B cell (primary cell): ENCODE results near the gene EIF3D. TPM values are rescaled to one million over a fixed set of nuclear protein-coding genes. Genes with fewer than 3 reads are reported as not detected.

Experiments used
- ATAC-seq: fragments of 200-7000 bp; cut with Tn5 transposase; one replicate; pipeline ENCODE4 v1.10.0; 2021; ENCODE audit warnings: low read depth, mild to moderate bottlenecking, moderate number of reproducible peaks, moderate library complexity
- CTCF ChIA-PET: fragments of 350-600 bp; sonication (Branson Sonifier 250); formaldehyde crosslinking; loops from one replicate; lab custom pipeline; 2021; ENCODE audit warnings: antibody characterized with exemption, inconsistent platforms; lab: Charles Lee
- POLR2A ChIA-PET: fragments of 350-600 bp; sonication (Branson Sonifier 250); formaldehyde crosslinking; loops from one replicate; lab custom pipeline; 2021; ENCODE audit warnings: antibody characterized with exemption; lab: Charles Lee
- DNase-seq: peaks from one replicate; pipeline ENCODE4 v3.0.0; 2013
- H2AFZ ChIP-seq: 2 replicates; pipeline ENCODE4 v1.6.1; 2012; ENCODE audit warnings: mild to moderate bottlenecking, low read depth, low read length; ENCODE audit not compliant: insufficient read depth, poor library complexity, severe bottlenecking
- H3K27ac ChIP-seq, 2 donors: 1 replicate in 1 of 2; 2 replicates in 1 of 2; pipeline ENCODE4 v1.5.1; 2012 to 2013; ENCODE audit warnings: low read length in 2 of 2, mild to moderate bottlenecking in 2 of 2, moderate library complexity in 1 of 2
- H3K27me3 ChIP-seq, 4 experiments: fragments of 200-600 bp in 1 of 4; sonication (generic) in 1 of 4; replicated peaks in 1 of 4; 1 replicate in 2 of 4; 2 replicates in 2 of 4; pipeline versions ENCODE4 v1.6.1 to v1.7.0; 2013 to 2016; ENCODE audit warnings: low read length in 3 of 4, mild to moderate bottlenecking in 2 of 4, mixed read lengths in 1 of 4, moderate library complexity in 1 of 4; ENCODE audit not compliant: insufficient read depth in 4 of 4, control insufficient read depth in 3 of 4; ENCODE audit errors: control extremely low read depth in 1 of 4
- H3K36me3 ChIP-seq, 2 experiments: replicated peaks in 1 of 2; 1 replicate in 1 of 2; 2 replicates in 1 of 2; pipeline versions ENCODE4 v1.6.1 to v1.7.1; 2013; ENCODE audit warnings: low read length in 1 of 2; ENCODE audit not compliant: insufficient read depth in 2 of 2, control insufficient read depth in 1 of 2; ENCODE audit errors: control extremely low read depth in 1 of 2, extremely low read depth in 1 of 2
- H3K4me1 ChIP-seq, 2 donors: fragments of 200-600 bp in 1 of 2; sonication (generic) in 1 of 2; 1 replicate in 1 of 2; 2 replicates in 1 of 2; pipeline versions ENCODE4 v1.5.1 to v1.6.1; 2013 to 2017; ENCODE audit warnings: low read length in 2 of 2; ENCODE audit not compliant: control insufficient read depth in 2 of 2, insufficient read depth in 2 of 2
- H3K4me2 ChIP-seq: replicated peaks from 2 replicates; pipeline ENCODE3; 2012; ENCODE audit warnings: mild to moderate bottlenecking, low read depth, low read length; ENCODE audit not compliant: poor library complexity, severe bottlenecking
- H3K4me3 ChIP-seq, 5 experiments: fragments of 200-600 bp in 1 of 5; sonication (generic) in 1 of 5; 1 replicate in 3 of 5; 2 replicates in 2 of 5; pipeline versions ENCODE4 v1.5.1 to v1.7.0; 2011 to 2016; ENCODE audit warnings: low read length in 4 of 5, mild to moderate bottlenecking in 4 of 5, low read depth in 2 of 5, control low read depth in 1 of 5, moderate library complexity in 1 of 5; ENCODE audit not compliant: insufficient read depth in 1 of 5; ENCODE audit errors: control extremely low read depth in 1 of 5, extremely low read depth in 1 of 5
- H3K79me2 ChIP-seq: fragments of 200-600 bp; sonication (generic); one replicate; pipeline ENCODE4 v1.6.0; 2016; ENCODE audit warnings: low read length; ENCODE audit not compliant: control insufficient read depth, insufficient read depth
- H3K9ac ChIP-seq: fragments of 200-600 bp; sonication (generic); 2 replicates; pipeline ENCODE4 v1.6.1; 2017; ENCODE audit warnings: mild to moderate bottlenecking, low read length, moderate library complexity
- H3K9me3 ChIP-seq, 3 donors: one replicate each; pipeline versions ENCODE4 v1.6.1 to v1.7.1; 2013; ENCODE audit warnings: low read length in 2 of 3; ENCODE audit not compliant: control insufficient read depth in 2 of 3, insufficient read depth in 1 of 3; ENCODE audit errors: control extremely low read depth in 1 of 3
- H4K20me1 ChIP-seq: 2 replicates; pipeline ENCODE4 v1.6.0; 2012; ENCODE audit warnings: mild to moderate bottlenecking, low read length; ENCODE audit not compliant: insufficient read depth, control insufficient read depth, poor library complexity, severe bottlenecking
- H3K27ac Mint-ChIP-seq: one replicate; pipeline ENCODE4 v1.8.0; 2021; ENCODE audit warnings: mixed read lengths
- H3K27me3 Mint-ChIP-seq: one replicate; pipeline ENCODE4 v1.8.0; 2021; ENCODE audit warnings: mixed read lengths
- H3K4me1 Mint-ChIP-seq: one replicate; pipeline ENCODE4 v1.8.0; 2021; ENCODE audit warnings: mixed read lengths
- H3K4me3 Mint-ChIP-seq: one replicate; pipeline ENCODE4 v1.8.0; 2021; ENCODE audit warnings: mixed read lengths
- H3K9me3 Mint-ChIP-seq: one replicate; pipeline ENCODE4 v1.8.0; 2022; ENCODE audit warnings: mixed read lengths; ENCODE audit not compliant: insufficient read depth
- EZH2 ChIP-seq: IDR thresholded peaks from 2 replicates; pipeline ENCODE4 v1.6.1; 2012; ENCODE audit warnings: borderline replicate concordance, low read depth, mild to moderate bottlenecking, moderate library complexity, low read length; ENCODE audit not compliant: insufficient read depth, poor library complexity, severe bottlenecking
- WGBS: methylation state at CpG from one replicate; pipeline ENCODE4 v1.1.5; 2013; ENCODE audit warnings: missing lambda C conversion rate; ENCODE audit not compliant: insufficient coverage; 5-methylcytosine and 5-hydroxymethylcytosine counted together
- intact Hi-C: fragments of 100-400 bp; cut with micrococcal nuclease; formaldehyde crosslinking; loops from one replicate; pipeline ENCODE4 v1.10.0; 2022
- polyA plus RNA-seq: library from polyadenylated mRNA; depleted of rRNA; stranded (reverse); fragments of >200 nt; gene quantifications from 2 replicates; pipeline ENCODE4 v1.2.3, GENCODE V29; 2012
- total RNA-seq, 2 donors: library from RNA; stranded (reverse); fragments of 120-200 nt in 1 of 2; gene quantifications; 1 replicate in 1 of 2; 2 replicates in 1 of 2; pipeline versions ENCODE4 v1.2.3 to v1.2.4, GENCODE V29; 2013 to 2022
- TF ChIP-seq, protein P1 (sequence below): fragments of 200-600 bp; IDR thresholded peaks from one replicate; pipeline ENCODE4 v1.8.0; 2022; ENCODE audit warnings: antibody characterized with exemption, mild to moderate bottlenecking

EIF3D gene
- total and polyA plus RNA-seq, 2 donors (not counting 1 experiment from before 2014, with no cell fraction given): 274 to 324 TPM

DNA sequence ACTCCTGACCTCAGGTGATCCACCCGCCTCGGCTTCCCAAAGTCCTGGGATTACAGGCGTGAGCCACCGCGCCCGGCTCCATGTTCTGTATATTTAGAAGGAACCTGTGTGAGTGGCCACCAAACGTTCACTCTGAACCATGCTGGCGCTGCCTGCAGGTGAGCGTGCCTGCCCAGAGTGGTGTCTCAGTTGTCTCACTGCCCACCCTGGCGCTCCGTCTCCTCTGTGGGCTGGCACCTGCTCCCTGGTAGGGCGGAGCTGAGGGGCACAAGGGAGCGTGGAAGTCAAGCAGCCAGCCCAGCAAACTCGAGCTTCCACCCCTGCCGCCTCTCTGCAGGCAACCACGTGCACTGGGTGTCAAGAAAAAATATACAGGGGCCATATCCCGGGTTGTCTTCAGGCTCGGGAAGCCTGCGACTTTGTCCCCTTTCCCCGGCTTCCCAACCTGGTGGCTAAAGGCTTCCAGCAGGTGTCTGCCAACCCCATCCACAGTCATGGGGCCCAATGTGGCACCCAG lies 64.2 kb downstream of the EIF3D start:
- Histone ChIP-seq H2AFZ (no peak overlapping the region), H3K27ac (no peak overlapping the region), H3K4me3 (no peak overlapping the region), H4K20me1 (no peaks in the 10 kb centered on the region), H3K79me2 (peaks cover 16% of the 10 kb centered on the region), H3K9me3 (no peaks in the 10 kb centered on the region), H3K36me3 (peaks cover 4 to 13% of the 10 kb centered on the region in 2 experiments), H3K4me1 (peaks cover 3 to 9% of the 10 kb centered on the region in 2 donors), H3K9ac (no peak overlapping the region), H3K4me2 (no peak overlapping the region), H3K27me3 (no peaks in the 10 kb centered on the region)
- Mint-ChIP-seq H3K27me3 (no peaks in the 10 kb centered on the region), H3K27ac (no peak overlapping the region), H3K4me1 (peaks cover 7% of the 10 kb centered on the region), H3K4me3 (no peak overlapping the region), H3K9me3 (no peaks in the 10 kb centered on the region)
- POLR2A ChIA-PET: no interaction called here
- ATAC-seq (no peak), DNase-seq (no peak)
- no peak for TF ChIP-seq EZH2
- TF ChIP-seq, protein P1, sequence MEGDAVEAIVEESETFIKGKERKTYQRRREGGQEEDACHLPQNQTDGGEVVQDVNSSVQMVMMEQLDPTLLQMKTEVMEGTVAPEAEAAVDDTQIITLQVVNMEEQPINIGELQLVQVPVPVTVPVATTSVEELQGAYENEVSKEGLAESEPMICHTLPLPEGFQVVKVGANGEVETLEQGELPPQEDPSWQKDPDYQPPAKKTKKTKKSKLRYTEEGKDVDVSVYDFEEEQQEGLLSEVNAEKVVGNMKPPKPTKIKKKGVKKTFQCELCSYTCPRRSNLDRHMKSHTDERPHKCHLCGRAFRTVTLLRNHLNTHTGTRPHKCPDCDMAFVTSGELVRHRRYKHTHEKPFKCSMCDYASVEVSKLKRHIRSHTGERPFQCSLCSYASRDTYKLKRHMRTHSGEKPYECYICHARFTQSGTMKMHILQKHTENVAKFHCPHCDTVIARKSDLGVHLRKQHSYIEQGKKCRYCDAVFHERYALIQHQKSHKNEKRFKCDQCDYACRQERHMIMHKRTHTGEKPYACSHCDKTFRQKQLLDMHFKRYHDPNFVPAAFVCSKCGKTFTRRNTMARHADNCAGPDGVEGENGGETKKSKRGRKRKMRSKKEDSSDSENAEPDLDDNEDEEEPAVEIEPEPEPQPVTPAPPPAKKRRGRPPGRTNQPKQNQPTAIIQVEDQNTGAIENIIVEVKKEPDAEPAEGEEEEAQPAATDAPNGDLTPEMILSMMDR: no peak
- WGBS: 78% methylated on average over 19 of the region's 20 CpGs
- CTCF ChIA-PET: interaction anchor here (0.7 to 1.2 kb wide), 3 partner anchors 9 to 165 kb away, joined by 3 read pairs; no protein-coding TSS in a partner anchor
- intact Hi-C loops: no loop called here

DNA sequence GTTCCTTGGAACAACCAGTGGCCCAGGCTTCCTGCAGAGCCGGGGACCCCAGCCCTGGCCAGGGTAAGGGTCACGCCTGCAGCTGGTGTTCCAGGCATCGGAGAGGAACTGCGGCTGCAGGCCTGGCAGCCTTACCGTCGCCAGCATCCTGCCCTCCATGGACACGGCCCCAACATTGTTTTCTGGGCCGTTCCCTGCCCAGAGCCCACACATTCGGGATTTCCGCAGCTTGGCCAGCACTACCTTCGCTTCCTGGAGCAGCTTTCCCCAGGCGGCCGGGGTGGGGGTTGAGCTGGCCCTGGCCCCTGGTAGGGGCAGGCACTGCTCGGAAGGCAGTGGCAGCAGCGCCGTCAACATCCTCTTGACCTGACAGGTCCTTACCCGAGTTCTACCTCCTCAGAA lies 65.2 kb downstream of the EIF3D start:
- CTCF ChIA-PET: interaction anchor here (1.0 to 1.2 kb wide), 2 partner anchors 121 to 162 kb away, joined by 3 read pairs; no protein-coding TSS in a partner anchor
- Histone ChIP-seq H2AFZ (no peak overlapping the region), H3K4me2 (no peak overlapping the region), H3K9ac (no peak overlapping the region), H3K4me1 (peaks cover 3 to 9% of the 10 kb centered on the region in 2 donors), H3K4me3 (no peak overlapping the region), H3K36me3 (peaks cover 0 to 8% of the 10 kb centered on the region in 2 experiments), H4K20me1 (no peaks in the 10 kb centered on the region), H3K9me3 (no peaks in the 10 kb centered on the region), H3K27ac (no peak overlapping the region), H3K79me2 (peaks cover 9% of the 10 kb centered on the region), H3K27me3 (no peaks in the 10 kb centered on the region)
- intact Hi-C loops: no loop called here
- POLR2A ChIA-PET: no interaction called here
- TF ChIP-seq, protein P1: no peak
- TF ChIP-seq EZH2: no peak
- H3K9me3 Mint-ChIP-seq: no peaks in the 10 kb centered on the region
- no peak overlapping the region for H3K27ac Mint-ChIP-seq
- H3K4me3 Mint-ChIP-seq: no peak overlapping the region
- no peak for ATAC-seq
- H3K27me3 Mint-ChIP-seq: no peaks in the 10 kb centered on the region
- 87% methylated on average over 17 of the region's 17 CpGs for WGBS
- peaks cover 6% of the 10 kb centered on the region for H3K4me1 Mint-ChIP-seq
- no peak for DNase-seq
